HG03159 (cell line): Measurements from ENCODE around the gene ZCRB1.
A peak's percentile ranks its signal among the peaks of the same experiment; 100 is the strongest.
"Not testable (repeated sequence)": the region's sequence is repeated elsewhere in the genome, so short reads cannot be mapped to it uniquely, and the experiment has no call there.

Experiments
- ATAC-seq: cut with Tn5 transposase; IDR thresholded peaks from one replicate; pipeline ENCODE4 v1.9.1; 2021; ENCODE audit warnings: mild to moderate bottlenecking, moderate library complexity; ENCODE audit not compliant: unreplicated experiment

The ZCRB1 gene, protein sequence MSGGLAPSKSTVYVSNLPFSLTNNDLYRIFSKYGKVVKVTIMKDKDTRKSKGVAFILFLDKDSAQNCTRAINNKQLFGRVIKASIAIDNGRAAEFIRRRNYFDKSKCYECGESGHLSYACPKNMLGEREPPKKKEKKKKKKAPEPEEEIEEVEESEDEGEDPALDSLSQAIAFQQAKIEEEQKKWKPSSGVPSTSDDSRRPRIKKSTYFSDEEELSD

DNA sequence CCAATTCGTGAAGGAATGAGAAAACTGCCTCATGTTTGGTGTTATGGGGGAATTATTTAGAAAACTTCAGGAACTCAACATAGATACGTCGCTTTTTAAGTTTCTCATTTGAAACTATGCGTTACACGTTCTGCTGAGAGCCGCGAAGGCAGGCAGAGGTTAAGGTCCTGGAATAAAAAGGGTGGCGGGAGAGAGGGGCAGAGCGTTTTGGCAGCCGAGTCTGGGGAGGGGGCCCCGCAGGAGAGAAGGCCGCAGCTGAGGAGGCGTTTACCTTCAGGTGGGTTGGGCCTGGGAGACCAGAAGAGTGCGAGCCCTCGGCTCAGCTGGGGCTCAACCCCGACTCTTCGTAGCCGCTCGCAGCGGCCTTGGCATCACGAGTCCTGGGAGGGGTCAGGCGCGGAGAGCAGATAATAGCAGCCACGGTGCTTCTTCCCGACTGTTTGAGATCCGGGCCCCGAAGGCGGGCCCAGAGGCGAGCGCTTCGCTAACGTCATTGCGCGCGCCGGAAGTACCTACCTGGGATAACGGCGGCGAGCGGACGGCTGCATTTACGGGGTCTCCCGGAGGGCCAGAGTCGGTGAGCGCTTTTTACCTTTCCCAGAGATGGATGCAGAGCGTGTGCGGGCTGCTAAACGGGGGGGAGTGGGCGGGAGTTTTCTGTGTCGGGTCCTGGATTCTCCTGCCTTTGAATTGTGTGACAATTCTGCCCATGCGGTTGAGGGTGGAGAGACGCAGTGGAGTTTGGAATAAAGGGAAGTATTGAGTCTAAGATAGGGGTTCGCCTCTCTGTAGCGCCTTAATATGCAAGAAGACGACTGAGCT is at the start of gene ZCRB1, which contains the start of gene PPHLN1:
TSS of gene ZCRB1 (minus strand) at position 442 of the 822 bp plus-strand sequence. CDS start 1,992 bp downstream, outside the sequence.
TSS of gene PPHLN1 (plus strand) at position 515 of the 822 bp plus-strand sequence. CDS start 9,736 bp downstream, outside the sequence.
- peak; percentile 94 for ATAC-seq

DNA sequence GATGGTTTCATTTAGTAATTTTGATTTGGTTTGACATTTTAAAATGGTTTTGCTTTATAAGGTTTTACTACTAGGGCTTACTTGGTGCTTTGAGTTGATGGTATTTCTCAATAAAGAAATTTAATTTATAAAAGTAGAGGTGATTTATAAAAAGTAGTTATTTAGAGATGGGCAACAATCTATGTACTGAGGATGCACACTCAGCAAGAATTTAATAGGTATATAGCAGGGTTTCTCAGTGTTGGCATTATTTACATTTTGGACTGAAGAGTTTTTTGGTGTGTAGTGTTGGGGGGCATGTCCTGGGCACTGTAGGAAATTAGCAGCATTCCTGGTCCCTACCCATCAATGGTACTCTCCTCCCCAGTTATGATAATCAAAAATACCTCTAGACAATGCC is 47.8 kb upstream of the ZCRB1 start:
- ATAC-seq = no peak

DNA sequence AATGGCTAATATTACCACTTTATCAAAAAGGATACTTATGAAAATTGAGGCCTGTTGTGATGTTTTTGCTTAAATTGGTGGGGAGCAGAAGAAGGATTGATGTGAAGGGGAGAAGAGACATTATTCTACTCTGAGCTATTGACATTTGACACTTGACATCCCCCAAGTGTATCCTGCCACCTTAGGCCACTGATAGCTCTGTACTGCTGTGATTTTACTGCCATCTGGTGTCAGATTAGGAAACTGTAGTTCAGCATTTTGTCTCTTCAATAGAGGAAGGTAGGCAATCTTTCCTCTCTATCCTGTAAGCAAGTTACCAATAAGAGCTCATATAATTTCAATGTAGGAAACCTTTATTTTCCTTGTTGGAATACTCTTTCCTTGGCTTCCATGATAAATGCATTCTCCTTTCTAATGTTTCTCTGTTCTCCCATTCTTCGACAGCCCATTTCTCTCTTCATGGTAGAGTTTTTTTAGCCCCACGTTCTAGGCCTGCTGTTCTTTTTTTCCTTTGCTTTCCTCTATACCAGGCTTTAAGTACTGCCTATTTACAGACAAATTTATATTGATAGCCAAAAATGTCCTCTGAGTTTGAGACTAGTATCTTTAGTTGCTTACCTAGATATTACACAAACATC is 46.4 kb upstream of the ZCRB1 start:
- ATAC-seq = peak; percentile 85

DNA sequence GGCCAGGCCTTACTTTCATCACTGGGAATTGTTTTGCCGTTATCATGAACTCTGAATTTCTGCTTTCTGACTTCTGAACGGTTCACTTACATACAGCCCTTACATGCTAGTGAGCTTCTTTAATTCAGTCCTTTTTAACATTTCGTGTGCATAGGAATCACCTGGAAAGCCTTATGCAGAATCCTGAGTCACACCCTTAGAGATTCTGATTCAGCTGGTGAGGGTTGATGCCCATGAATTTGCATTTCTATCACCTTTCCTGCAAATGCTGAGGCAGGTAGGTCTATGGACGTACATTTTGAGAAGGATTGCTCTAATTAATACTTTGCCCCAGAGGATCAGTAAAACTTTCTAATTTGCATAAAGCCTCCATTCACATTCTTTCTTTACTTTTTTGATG is 44.1 kb upstream of the ZCRB1 start:
- no peak for ATAC-seq

DNA sequence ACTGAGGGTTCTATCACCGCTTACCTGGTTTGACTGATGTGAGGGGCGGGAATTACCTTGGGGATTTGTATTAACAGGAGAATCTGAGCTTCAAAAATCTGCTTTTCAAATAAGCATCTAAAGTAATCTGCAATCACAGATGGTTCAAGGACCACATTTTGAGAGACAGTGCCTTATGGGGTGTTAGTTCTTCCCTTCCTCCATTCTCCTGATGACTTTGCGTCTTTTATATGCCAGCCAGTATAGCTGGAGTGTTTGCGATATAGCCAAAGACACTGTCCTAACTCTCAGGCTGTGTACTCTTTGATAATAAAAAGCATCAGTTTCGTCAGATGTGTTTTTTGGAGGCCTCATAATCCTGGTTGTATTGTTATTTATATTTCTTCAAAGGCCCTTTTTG is 39.6 kb upstream of the ZCRB1 start:
- ATAC-seq = no peak

DNA sequence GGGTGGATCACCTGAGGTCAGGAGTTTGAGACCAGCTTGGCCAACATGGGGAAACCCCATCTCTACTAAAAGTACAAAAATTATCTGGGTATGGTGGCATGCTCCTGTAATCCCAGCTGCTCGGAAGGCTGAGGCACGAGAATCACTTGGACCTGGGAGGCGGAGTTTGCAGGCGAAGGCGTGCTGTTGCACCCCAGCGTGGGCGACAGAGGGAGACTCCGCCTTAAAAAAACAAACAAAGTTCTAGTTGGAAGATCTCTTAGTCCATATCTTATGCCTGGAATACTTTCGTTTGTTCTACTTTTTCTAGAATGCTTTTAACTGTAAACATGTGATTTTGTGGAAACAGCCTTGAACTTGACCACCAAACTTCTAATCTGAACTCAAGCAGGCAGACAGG is 38.8 kb upstream of the ZCRB1 start:
- no peak for ATAC-seq

DNA sequence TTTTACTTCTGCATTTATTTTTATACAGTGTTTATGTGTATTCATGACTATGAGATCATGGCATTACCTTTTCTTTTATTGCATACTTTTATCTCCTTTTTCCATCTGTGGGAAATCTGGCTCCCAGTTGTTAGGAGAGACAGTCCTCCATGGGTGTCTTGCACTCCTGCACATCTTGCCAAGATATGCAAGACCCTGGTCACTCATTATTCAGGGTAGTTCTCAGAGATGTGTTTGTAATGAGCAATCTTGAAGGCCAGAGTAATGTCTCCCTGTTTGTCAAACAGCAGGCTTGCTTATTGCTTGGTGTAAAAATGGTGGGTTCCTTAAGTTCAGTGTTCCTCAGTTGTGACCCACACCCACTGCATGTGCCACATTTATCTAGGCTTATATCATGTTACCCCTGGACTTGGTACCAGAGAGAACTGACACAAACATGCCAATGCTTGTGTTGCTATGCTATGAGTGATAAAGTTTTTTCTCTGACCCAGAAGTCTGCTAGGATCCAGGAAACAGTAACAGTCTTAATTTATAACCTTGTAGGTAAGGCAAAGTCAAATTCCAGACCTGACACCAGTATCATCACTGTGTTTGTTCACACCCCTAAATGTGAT is 36.9 kb upstream of the ZCRB1 start:
- ATAC-seq = no peak

DNA sequence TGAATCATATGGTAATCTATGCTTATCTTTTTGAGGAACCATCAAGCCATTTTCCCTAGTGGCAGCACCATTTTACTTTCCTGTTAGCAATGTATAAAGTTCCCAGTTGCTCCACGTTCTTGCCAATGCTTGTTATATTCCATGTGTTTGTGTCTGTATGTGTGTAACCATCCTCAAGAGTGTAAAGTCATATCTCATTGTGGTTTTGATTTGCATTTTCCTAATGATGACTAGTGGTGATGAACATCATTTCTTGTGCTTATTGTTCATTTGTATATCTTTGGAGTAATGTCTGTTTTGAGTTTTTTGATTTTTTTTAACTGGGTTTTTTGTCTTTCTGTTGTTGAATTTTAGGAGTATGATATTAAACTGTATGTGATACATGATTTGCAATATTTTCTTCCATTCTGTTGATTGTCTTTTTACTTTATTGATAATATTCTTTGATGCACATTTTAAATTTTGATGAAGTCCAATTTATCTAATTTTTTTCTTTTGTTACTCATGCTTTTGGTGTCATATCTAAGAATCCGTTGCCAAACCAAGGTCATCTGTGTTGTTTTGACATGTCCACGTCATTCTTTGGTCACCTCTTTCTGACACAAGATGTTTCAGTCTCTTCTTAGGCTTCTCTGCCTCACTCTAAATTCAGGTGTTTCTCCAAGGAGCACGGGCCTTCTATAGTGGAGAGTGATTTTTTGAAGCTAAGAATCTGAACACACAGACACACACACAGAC is 36.2 kb upstream of the ZCRB1 start:
- no peak for ATAC-seq

DNA sequence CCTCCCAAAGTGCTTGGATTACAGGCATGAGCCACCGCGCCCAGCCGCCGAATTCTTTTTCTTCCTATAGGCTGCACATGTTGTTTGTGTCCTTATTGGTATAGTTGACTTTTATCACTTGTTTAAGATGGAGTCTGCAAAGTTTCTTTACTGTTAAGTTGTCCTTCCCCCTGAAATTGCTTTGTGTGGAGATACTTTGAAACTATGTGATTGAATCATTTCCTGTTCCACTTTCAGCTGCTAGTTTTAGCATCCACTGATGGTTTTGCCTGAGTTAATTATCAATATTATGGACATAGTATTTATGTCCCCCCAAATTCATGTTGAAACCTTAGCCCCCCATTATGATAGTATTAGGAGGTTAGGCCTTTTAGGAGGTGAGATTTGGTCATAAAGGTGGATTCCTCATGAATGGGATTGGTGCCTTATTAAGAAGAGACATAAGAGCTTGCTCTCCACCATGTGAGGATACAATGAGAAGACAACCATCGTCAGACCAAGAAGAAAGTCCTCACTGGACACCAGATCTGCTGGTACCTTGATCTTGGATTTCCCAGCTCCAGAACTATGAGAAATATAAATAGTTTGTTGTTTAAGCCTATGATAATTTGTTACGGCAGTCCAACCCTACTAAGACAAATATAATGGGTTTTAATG is 35.0 kb upstream of the ZCRB1 start:
- ATAC-seq = peak; percentile 82

DNA sequence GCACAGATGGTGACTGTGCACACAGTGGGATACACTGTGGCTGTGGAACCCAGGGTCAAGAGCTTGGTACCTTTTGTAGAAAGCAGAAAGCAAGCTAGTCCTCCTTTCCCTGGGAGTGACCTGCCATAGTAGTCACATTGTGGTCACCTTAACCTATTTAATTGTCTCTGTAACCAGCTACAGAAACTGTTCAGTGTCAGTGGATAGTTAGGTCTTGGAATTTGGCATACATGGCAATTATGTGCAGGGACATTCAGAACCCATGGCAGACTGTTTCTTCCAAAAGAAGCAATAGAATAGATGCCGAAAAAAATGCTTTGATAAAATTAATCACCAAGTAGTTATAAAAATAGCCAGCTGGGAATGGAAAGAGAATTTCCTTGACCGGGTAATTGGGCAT is 30.4 kb upstream of the ZCRB1 start:
- ATAC-seq = no peak

DNA sequence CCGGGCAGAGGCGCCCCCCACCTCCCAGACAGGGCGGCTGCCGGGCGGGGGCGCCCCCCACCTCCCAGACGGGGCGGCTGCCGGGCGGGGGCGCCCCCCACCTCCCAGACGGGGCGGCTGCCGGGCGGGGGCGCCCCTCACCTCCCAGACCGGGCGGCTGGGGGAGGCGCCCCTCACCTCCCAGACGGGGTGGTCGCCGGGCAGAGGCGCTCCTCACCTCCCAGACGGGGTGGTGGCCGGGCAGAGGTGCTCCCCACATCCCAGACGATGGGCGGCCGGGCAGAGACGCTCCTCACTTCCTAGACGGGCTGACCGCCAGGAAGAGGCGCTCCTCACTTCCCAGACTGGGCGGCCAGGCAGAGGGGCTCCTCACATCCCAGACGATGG is 24.1 kb upstream of the ZCRB1 start:
- not testable (repeated sequence) for ATAC-seq

DNA sequence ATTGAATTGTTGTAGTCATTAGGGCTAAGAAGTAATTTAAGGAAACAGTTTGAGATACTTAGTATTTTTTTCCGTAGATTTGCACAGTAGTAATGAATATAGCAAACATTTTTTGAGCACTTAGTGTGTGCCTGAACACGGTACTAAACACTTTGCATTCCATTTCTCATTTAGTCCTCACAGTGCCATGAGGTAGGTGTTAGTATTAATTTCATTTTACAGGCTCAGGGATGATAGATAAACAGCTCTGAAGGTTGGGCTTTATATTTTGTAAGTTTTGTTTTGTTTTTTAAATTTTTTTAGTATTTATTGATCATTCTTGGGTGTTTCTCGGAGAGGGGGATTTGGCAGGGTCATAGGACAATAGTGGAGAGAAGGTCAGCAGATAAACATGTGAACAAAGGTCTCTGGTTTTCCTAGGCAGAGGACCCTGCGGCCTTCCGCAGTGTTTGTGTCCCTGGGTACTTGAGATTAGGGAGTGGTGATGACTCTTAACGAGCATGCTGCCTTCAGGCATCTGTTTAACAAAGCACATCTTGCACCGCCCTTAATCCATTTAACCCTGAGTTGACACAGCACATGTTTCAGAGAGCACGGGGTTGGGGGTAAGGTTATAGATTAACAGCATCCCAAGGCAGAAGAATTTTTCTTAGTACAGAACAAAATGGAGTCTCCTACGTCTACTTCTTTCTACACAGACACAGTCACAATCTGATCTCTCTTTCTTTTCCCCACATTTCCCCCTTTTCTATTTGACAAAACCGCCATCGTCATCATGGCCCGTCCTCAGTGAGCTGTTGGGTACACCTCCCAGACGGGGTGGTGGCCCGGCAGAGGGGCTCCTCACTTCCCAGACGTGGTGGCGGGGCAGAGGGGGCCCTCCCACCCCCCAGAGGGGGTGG is 23.5 kb upstream of the ZCRB1 start:
- not testable (repeated sequence) for ATAC-seq

DNA sequence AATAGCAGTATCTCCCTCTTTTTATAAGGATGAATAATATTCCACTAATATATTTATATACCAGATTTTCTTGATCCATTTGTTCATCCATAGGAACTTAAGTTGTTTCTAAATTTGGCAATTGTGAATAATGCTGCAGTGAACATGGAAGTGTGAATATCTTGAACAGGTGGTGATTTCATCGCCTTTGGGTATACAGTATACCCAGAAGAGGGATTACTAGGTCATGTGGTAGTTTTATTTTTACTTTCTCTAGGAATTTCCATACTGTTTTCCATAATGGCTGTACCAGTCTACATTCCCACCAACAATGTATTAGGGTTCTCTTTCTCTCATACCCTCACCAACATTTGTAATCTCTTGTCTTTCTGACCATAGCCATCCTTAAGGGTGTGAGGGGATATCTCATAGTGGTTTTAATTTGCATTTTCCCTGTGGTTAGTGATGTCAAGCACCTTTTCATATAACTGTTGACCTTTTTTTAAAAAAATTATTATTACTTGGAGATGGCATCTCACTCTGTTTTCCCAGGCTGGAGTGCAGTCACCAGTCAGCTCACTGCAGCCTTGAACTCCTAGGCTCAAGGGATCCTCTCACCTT is 20.6 kb upstream of the ZCRB1 start:
- ATAC-seq = no peak

DNA sequence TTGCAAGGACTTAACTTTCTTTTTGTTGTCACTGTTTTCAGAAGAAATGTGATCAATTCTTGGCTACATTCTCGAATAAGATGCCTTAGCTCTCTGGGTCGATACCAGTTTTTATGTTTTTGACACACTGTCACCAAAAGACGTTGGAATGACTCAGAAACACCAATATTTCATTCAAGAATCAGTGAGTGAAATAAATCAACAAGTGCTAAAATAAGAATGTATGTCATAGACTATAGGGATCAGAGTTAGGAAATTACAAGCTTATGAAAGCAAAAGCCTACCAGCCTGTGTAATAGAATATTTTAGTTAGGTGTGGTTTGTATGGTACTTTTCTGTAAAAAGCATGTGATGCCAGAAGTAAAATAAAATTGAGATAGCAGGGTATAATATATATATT is 17.8 kb upstream of the ZCRB1 start:
- ATAC-seq = no peak

DNA sequence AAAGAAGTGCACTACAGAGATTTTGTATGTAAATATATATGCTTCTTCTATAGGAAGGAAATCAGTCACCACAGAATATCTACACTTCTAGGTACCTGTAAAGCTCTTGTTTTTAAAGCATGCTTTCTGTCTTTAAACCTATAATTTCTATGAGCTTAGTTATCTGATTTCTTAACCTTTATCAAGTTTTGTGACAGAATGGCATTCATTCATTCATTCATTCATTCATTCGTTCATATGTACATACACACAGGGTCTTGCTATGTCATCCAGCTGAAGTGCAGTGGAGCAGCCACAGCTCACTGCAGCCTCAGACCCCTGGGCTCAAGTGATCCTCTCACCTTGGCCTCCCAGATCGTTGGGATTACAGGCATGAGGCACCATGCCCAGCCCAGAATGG is 16.1 kb upstream of the ZCRB1 start:
- no peak for ATAC-seq

DNA sequence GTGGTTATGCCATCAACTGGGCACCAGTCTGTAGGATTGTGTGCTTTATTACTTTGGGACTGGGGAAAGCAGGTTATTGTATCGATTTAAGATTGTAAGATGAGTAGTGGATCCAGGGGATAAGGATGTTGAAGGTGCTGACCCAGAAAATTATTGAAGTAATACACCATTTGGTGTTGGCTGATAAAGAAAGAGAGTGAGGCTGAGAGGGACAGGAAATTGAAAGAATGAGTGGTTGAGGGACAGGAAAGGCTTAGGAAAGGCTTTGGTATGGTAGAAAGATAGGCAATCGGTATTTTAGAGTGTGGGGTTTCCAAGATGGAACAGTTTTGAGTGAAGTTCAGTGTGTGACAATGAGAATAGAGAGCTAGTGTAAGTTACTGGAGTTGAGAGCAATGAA is 12.4 kb upstream of the ZCRB1 start:
- ATAC-seq = no peak

DNA sequence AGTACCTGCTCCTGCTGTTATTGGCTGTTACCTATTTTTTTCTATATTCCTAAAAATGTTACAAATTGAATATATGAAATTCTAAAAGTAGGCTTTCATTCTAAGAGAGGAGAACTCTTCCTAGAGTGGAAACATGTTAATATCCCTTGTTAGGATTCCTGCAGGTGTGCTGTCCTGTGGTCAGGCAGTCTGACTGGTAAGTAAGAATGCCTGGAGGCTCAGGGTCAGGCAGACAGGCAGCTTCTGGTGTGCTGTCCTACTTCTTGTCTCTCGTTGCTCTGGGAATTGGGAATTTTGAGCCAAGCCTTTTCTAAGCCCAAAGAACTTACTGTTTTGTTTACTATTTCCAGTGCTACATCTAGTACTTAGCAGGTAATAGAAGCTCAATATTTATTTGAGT is 10.4 kb upstream of the ZCRB1 start:
- ATAC-seq = no peak

DNA sequence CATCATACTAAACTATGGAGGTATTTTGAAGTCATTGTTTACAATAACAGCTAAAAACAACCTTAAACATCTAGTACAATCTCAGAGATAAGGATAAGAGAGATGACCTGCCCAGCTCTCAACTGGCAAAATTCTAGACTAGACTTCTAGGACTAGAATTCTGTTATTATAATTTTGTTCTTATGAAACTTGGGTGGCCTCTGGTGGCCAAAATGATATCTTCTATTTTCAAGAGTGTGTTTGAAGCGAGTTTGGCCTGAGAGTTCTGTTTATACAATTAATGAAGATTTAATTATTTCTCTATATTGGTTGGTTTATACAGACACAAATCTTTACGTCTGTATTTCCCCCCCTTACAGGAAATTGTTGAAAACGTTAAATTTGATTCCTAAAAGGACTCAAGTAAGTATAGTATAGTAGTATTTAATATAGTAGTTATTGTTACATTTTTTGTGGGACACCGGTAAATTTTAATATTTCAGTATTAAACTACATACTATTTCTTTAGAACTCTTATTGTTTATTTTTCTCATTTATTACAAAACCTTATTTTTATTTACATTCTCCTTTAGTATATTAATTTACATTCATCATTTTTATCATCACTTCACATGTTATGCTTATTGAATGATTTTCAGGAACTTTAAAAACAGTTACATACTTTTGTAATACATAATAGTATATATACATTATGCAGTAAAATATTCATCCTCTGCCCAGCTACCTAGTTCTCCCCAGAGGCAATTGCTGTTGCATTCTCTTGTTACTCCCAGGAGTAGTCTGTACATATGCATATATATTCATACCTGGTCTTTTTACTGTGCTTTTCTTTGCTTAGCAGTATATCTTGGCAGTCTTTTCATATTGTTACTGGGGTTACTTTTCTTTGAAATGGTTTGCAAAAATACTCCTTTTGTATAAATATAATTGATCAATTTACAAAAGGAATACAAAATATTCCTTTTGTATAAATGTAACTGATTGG is 6.7 kb upstream of the ZCRB1 start:
- ATAC-seq = peak; percentile 72
